ENCODE measurements around the gene BSPRY.
"Not testable (repeated sequence)": the region's sequence is repeated elsewhere in the genome, so short reads cannot be mapped to it uniquely, and the experiment has no call there.

The BSPRY gene

DNA sequence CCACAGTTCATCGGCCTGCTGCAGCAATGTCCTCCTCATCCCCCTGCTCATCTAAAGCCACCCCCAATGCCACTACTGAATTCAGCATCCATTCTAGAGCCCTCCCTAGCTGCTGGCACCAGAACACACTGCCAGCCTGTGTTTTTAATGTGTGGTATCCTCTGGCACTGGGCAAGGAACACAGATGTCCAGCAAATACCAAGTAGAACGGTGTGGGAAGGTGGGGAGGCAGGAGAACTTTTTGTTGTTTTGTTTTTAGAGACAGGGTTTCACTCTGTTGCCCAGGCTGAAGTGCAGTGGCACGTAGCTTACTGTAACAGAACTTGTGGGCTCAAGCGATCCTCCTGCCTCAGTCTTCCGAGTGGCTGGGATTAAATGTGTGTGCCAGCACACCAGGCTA is 22.7 kb downstream of the BSPRY start:
- no peak for DNase-seq

DNA sequence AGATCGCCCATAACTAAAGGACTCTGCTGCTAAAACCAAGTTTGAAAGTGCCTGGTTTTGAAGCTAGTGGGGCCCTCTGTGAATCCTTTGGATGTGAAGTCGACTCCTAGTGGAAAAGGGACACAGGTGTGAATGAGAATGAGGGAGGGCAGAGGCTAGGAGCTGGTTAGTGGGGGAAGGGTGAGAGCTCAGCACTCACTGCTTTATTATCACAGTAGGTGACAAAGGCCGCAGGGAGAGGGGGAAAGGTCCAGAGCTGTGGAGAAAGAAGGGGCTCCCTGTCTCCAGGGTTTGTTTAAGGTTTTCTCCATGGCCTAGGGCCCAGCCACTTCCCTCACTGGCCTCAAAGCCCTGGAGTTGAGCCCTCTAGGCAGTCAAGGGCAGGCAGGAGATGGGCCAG is 23.9 kb downstream of the BSPRY start:
- no peak for DNase-seq

DNA sequence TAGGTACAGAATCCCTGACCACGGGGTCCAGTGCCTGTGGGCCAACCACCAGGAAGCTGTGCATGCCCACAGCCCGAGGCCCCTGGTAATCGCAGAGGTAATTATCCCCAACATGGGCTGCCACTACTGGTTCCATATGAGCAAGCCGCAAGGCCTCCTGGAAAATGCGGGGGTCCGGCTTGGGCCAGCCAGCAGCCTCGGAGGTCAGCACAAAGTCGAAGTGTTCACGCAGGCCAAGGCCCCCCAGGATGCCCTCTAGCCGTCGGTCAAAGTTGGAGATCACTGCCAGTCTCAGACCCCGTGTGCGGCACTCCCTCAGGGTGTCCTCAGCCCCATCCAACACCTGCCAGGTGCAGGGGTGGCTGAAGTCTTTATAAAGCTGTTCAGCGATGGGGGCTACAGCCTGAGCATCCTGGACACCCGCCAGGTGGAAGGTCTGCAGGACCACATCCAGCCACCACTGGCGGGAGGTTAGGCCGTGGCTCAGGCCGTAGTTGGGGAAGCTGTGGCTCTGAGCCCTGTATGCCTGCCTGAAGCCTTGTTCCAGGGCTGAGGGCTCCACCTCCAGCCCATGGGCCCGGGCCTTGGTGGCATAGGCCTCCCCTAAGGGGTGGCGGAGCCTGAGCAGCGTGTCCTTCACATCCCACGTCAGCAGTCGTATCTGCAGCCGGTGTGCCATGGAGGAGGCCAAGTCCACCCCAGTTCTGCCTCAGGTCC is 24.5 kb downstream of the BSPRY start:
- DNase-seq, result no peak

DNA sequence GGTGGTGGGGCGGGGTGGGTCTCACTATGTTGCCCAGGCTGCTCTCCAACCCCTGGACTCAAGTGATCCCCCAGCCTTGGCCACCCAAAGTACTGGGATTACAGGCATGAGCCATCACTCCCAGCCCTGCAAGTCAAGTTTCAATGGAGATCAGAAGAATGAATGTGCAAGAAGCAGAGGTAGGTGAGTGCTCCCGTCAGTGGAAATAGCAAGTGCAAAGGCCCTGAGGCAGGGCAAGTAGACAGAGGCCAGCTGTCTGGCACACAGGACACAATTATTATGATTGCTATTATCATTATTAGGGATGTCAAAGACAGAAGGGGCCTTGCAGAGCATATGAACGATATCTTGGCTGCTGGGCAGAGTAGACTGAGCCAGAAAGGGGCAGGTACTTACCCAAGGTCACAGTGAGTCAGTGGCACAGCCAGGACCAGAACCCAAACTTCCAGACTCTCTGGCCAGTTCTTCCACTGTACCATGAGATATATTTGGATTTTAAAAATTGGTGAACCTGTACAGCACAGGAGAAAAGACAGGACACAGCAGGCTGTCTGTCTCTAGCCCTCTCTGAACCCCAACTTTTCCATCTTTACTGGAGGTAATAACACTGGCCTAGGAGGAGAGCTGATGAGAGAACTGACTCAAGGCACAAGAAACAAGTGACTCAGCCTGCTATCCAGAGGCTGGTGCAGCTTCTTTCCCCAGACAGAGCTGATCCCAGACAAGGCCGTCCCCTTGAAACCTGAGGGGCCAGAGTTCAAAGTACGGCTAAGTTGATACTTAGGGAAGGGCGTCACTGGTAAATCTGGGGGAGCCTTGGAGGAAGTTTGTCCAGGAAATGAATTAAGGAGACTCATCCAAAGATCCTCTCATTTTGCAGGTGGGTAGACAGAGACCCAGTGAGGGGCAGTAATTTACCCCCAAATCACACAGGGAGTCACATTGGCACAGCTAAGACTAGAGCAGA is 26.0 kb downstream of the BSPRY start:
- DNase-seq, result no peak

DNA sequence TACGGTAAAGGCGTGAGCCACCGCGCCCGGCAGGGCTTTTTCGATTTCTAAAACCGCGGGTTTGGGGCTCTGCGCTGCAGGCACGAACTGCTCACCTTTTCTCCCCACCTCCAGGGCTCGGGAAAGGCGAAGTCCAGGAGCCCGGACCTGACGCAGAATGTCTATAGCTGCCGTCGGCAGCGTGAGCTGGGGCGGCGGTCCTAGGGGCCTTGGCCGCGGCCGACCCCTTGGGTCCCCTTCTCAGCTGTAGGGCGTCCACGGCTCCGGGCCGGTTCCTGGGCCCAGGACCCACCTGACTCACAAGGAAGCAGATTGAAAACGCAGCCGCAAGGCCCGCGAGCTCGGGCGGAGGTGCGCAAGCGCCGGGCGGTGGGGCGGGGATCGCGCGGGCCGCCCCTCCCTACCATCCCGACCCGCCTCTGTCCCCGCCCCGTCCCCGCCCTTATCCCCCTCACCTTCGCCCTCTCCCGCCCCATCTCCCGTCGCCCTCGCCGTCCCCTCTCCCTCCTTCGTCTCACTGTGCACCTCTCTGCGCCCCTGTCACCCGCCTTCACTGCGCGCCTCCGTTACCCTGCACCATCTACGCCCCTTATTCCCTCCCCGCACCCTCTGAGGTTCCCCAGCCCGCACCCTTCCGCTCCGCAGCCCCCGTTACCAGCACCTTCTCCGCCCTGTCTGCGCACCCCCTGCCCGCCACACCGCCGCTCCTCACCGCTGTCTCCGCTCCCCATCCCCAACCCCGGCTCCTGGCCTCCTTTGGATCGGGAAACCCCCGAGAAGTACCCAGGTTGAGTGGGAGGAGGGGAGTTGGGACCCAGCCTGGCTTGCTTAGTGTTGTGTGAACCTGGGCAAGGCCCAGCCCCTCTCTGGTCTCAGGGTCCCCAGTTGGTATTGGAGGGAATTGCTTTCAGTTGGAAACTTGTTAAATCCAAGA is 27.6 kb downstream of the BSPRY start, which contains the start of gene HDHD3:
TSS of gene HDHD3 (minus strand) at position 353 of the 934 bp plus-strand sequence. CDS start 2,632 bp downstream, outside the sequence.
- DNase-seq, result peak; percentile 74 to 86 (median 80)

DNA sequence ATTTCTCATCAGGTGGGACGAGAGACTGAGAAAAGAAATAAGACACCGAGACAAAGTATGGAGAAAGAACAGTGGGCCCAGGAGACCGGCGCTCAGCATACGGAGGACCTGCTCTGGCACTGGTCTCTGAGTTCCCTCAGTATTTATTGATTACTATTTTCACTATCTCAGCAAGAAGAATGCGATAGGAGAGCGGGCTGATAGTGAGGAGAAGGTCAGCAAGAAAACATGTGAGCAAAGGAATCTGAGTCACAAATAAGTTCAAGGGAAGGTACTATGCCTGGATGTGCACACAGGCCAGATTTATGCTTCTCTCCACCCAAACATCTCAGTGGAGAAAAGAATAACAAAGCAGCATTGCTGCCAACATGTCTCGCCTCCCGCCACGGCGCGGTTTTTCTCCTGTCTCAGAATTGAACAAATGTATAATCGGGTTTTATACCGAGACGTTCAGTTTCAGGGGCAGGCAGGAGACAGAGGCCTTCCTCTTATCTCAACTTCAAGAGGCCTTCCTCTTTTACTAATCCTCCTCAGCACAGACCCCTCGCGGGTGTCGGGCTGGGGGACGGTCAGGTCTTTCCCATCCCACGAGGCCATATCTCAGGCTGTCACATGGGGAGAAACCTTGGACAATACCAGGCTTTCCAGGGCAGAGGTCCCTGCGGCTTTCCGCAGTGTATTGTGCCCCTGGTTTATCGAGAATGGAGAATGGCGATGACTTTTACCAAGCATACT is 29.9 kb downstream of the BSPRY start:
- DNase-seq, result not testable (repeated sequence)

DNA sequence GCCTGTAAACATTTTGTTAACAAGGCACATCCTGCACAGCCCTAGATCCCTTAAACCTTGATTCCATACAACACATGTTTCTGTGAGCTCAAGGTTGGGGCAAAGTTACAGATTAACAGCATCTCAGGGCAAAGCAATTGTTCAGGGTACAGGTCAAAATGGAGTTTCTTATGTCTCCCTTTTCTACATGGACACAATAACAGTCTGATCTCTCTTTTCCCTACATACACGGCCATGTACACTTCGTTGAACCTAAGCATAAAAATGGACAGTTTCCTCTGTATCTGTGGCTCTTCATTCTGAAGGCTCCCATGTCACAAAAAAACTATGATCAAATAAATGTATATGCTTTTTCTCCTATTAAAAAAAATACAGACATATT is 30.5 kb downstream of the BSPRY start:
- DNase-seq, result not testable (repeated sequence)

DNA sequence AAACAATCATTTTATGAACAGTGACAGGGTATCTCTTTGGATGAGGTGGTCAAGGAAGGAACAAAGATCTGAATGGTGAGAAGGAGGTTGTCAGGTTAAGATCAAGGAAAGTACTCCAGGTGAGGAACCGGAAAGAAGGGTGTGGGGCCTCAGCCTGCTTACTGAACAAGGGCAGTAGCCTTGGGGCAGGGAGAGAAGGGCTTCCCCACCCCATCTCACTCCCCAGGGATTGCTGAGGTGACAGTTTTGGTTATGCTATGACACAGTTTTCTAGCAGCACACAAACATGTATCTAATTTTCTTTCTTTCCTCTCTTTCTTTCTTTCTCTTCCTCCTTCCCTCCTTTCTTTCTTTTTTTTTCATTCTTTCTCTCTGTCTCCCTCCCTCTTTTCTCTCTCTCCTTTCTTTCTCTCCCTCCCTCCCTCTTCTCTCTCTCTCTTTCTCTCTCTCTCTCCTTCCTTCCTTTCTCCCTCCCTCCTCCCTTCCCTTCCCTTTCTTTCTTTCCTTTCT is 31.6 kb downstream of the BSPRY start:
- no peak for DNase-seq

DNA sequence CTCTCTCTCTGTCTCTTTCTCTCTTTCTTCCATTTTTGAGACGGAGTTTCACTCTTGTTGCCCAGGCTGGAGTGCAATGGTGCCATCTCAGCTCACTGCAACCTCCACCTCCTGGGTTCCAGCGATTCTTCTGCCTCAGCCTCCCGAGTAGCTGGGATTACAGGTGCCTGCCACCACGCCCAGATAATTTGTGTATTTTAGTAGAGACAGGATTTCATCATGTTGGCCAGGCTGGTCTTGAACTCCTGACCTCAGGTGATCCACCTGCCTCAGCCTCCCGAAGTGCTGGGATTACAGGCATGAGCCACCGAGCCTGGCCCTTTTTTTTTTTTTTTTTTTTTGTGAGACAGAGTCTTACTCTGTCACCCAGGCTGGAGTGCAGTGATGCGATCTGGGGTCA is 32.1 kb downstream of the BSPRY start:
- not testable (repeated sequence) for DNase-seq

DNA sequence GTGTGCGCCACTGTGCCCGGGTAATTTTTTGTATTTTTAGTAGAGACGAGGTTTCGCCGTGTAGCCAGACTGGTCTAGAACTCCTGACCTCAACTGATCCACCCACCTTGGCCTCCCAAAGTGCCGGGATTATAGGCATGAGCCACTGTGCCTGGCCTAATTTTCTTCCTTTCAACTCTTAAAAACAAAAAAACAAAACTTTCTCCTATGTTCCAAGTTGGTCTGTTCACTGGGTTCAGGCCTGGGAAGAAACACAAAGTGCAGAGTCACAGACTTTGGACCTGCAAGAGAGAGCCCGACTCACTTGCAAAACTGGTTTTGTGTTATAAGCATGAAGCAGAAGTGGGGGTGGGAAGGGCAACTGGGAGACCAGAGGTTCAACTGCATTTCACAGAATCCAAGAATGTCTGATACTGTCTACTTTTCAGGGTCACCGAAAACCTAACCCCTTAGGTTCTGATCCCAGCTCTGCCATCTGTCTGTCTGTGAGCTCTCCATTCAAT is 32.6 kb downstream of the BSPRY start:
- DNase-seq, result no peak

DNA sequence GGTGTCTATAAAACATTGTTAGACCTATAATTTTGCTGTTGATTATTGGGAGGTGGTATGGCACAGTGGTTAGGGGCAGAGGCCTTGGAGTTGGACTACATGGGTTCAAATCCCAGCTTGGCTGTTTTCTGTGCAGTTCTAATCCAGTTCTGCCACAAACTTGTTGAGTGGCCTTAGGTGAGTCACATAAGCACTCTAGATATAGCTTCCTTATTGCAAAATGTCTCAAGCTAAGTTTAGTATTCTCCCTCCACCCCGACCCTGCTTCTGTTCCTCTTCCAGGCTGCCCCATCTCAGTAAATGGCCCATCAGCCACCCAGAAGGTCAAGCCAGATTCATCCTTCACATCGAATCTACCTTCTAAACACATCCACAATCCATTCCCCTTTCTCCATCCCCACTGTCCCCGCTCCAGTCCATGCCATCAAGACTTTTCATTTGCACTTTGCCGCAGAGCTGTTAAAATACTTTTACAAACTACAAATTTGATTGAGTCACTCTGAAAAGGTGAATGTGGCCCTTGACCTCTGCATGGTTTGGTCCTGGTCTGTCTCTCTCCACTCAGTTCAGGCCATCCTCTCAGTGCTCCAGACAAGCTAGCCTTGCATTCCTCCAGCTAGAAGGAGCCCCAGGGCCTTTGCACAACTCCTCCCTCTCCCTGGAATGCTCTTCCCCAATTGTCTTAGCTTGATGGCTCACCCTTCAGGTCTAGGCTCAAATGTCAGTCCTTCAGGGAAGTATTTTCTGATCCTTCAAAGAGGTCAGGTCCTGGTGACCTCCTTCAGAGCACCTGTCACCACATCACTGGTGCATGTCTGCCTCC is 37.4 kb downstream of the BSPRY start:
- DNase-seq, result no peak

DNA sequence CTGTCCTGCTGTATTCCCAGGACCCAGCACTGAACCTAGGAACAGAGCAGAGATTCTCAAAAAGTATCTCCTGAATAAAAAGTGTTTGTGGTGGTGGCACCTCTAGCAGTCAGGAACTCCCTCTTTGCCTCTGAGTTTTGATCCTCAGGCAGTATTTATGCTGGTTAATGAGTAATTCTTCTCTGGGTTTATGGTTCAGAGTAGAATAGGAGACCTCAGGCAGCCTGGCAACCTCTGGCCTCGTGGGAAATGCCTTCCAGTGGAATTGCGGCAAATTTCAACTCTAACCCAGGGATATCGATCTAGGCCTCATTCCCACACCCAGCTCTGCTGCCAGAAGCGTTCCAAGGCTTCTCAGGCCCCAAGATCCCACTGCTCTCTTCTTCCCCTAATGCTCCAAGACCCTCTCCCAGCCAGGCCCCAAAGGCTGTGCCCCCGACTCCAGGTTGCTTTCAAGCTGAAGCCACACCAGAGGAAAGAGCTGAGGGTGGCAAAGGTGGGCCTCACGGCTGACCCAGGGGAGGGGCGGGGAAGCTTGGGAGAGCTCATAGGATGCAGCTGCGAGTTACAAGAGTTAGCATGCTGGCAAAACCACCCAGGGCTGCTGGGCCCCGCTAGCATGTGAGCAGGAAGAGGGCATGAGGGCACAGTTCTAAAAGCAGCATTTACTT is 38.4 kb downstream of the BSPRY start:
- no peak for DNase-seq

DNA sequence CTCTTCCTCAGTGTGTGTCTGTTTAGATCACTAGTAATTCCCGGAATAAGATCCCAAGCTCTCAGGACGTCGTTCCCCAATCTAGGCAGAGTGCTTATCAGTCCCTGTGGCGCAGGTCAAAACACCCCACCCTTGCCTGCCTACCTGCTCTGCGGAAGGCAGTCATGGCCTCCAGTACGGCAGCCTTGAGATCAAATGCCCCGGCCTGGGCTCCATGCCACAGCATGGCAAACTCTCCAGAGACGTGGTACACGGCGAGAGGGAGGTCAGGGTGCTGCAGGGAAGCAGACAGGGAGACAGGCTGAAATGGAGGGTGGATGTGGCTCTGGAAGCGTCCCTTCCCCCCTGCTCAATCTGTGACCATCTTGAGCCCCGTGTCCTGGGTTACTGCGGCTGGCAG is 39.5 kb downstream of the BSPRY start:
- DNase-seq, result no peak

DNA sequence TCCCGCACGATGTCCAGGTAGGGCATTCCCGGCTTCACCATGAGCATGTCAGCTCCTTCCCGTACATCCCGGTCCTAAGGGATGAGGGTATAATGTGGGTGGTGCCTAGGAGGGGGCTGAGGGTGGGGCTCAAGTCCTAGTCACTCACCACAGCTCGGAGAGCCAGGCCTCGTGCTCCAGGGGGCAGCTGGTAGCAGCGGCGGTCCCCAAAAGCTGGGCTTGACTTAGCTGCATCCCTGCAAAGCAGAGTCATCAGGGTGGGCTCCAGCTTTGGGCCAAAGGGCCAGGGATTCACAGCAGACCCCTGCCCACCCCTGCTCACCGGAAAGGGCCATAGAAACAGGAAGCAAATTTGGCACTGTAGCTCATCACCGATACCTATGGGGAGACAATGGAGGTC is 40.1 kb downstream of the BSPRY start:
- no peak for DNase-seq

DNA sequence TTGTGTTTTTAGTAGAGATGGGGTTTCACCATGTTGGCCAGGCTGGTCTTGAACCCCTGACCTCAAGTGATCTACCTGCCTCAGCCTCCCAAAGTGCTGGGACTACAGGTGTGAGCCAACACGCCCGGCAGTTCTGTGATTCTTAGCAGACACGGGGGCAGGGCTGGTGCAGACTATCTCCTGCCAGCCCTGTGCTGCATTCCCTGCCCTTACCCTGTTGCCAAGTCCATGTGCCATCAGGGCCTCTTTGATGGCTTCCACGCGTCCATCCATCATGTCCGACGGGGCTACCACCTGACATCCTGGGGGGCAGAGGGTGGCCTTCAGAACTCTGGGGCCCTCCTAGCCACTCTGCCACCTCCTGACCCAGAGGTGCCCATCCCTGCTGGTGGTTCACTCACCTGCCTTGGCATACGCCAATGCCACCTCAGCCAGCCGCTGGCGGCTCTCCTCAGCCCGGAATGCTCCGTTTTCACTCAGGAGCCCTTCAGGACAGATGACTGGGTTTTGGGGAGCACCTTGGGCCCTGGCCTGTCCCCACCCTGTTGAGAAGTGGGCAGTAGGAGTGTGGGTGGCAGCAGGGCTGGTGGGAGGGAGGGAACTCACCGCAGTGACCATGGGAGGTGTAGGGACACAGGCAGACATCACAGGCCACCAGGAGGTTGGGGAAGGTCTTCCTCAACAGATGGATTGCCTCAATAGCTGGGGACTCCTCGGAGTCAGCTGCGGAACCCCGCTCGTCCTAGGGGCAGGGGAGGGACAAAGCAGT is 41.0 kb downstream of the BSPRY start:
- no peak for DNase-seq

DNA sequence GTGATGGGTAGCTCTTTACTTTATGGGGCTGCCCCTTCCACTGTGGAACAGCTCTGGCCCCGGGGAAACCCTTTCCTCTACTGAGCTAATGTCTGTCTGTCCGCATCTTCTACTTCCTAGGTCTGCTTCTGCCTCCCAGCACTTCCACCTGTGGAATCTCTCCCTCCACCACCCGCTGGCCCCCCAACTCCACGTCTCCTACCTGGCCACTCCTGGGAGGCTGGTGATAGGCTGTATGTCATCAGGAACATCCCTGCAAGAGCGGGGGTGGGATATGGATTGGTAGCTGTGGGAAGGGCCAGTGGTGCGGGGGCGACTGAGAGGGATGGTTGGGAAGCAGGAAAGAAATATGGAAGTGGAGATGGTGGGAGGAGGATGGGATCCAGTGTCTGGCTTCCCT is 42.6 kb downstream of the BSPRY start:
- no peak for DNase-seq

DNA sequence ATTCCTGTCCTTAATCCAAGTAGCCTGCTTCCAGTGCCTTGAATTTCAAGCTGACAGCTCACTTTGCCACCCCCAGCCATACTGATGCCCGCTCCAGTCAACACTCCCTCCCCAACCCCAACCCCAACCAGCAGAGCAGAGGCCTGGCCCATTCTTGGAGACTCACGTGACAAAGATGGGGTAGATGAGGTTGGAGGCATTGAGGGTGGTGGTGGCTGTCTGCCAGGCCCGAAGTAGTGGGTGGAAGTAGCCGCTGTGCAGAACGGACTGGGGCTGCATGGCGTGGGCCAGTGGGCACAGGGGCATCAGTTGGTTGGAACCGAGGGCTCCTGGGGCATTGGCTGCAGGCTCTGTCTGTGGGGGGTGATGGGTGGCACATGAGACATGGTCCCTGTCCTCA is 43.9 kb downstream of the BSPRY start:
- no peak for DNase-seq

DNA sequence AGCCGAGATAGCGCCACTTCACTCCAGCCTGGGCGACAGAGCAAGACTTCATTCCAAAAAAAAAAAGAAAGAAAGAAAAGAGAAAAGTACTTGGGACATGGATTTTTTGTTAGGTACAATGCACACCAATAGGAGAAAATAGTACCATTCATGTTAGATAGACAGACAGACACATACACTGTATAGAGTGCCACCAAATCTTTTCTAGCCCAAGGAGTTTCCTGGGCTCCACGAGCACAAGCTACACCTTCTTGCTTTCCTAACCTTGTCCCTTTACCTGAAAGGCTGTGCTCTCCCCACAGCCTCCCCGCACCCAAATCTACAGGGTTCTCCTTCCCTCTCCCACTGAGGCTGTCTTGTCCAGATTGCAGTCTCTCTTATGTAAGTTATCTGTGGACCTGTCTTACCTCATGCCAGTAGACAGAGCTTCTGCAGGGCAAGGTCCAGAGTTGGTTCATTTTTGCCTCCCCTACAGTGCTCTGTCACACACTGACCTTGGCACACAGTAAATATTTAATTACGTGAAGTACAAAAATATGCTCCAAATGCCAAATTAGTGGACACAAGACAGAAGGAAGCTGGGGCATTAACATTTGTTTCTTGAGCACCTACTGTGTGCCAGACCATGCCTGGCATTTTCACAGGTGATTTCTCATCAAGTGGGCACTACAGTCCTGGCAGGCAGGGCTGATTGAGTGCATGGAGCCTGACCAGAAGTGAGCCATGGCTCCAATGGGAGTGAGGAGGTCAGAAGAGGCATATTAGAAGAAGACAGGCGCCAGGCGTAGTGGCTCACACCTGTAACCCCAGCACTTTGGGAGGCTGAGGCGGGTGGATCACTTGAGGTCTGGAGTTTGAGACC is 45.9 kb downstream of the BSPRY start:
- DNase-seq, result no peak

Measured in stimulated activated naive CD4-positive, alpha-beta T cell (primary cell).